Camera-type eye (tissue), 1 donor: Measurements from ENCODE around the gene NPPC. TPM values are rescaled to one million over a fixed set of nuclear protein-coding genes. Genes with fewer than 3 reads are reported as not detected.

Experiments
- total RNA-seq: library from RNA; depleted of rRNA; stranded (reverse); fragments of >200 nt; gene quantifications from one replicate; pipeline ENCODE4 v1.2.3, GENCODE V29; 2014

The NPPC gene, protein sequence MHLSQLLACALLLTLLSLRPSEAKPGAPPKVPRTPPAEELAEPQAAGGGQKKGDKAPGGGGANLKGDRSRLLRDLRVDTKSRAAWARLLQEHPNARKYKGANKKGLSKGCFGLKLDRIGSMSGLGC
- 5.2 TPM for total RNA-seq

DNA sequence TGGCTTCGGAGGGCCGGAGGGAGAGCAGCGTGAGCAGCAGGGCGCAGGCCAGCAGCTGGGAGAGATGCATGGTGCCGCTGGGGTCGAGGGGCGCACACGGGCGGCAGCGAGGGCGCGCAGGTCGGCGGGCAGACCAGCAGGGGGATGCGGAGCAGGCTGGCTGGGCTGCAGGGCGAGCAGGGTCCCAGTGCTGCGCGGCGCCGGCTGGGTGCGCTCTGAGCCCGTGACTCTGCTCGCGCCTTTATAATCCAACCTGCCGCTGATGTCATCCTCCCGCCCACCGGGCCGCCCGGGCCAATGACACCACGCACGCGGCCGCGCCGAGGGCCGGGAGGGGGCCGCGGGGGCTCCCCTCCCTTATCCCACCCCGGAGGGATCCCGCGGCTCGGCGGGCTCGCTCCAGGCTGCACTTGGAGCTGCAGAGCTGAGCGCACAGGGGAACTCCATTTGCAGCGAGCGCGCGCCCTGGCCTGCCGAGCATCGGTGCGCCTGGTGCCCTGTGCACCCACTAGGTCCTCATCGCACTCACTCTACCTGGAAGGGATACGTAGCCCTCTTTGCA is at the start of gene NPPC:
Gene NPPC, minus strand, starts transcription at position 217 of the 562 bp plus-strand sequence. Its CDS starts 147 bp downstream, at position 70.

DNA sequence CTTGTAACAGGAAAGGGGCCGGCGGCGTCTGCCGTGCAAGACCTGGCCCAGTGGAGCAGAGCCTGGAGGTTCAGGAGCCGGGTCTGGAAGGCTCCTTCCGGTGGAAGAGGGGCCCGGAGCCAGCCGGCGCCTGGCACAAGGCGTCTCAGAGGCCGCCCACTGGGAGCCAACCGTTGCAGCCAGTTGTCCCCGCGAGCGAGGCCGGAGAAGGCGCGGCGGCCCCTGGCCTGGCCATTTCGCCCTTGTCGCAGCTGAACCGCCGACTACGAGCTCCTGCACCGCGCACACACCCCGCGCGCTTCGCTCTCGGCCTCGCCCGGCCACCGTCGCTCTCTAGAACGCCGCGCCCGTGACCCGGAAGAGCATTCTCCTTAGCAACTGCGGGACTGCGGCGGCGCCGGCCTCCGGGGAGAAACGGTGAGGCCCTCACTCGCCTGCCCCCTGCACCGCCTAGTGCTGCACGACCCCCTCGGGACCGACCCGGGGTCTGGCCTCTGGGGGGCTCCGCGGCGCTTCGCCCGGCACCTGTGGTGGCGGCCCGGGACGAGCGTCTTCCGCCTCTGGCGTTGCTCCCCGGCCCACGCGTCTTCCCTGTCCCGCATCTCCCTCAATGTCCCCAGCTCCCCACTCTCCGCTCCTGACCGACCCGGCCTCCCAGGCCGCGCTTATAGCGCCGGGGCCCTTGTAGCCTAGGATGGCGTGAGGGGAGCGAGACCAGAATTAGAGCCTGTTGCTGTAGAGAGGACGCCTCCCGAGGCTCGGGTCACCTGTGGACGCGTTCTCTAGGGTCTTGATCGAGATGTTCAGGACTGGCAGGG is 35.4 kb upstream of the NPPC start, which contains the start of gene DIS3L2:
Gene DIS3L2, plus strand, starts transcription at position 365 of the 818 bp plus-strand sequence. CDS start 53,215 bp downstream, outside the sequence.

Other genes starting within 250 kb of the NPPC start
- gene PTMA, start 217.9 kb downstream of the NPPC start, total RNA-seq, result 734 TPM
- gene PDE6D, start 145.1 kb downstream of the NPPC start, total RNA-seq, result 28.9 TPM
- gene COPS7B, start 140.0 kb downstream of the NPPC start, total RNA-seq, result 37.9 TPM
- gene DIS3L2, start 35.3 kb upstream of the NPPC start, total RNA-seq, result 58.4 TPM